GM06990 (cell line): ENCODE data around the gene KLHL25.
A peak's percentile ranks its signal among the peaks of the same experiment; 100 is the strongest.

Source experiments
- DNase-seq: peaks from one replicate; pipeline ENCODE4 v3.0.0-alpha.2; 2011; ENCODE audit not compliant: insufficient read length; ENCODE audit errors: extremely low read depth
- H3K27me3 ChIP-seq: replicated peaks from 2 replicates; pipeline ENCODE4 v1.6.0; 2011; ENCODE audit warnings: low read length; ENCODE audit not compliant: control insufficient read depth, insufficient read depth
- H3K36me3 ChIP-seq: 2 replicates; pipeline ENCODE4 v1.5.1; 2011; ENCODE audit warnings: low read length; ENCODE audit not compliant: control insufficient read depth, insufficient read depth
- H3K4me3 ChIP-seq: replicated peaks from 2 replicates; pipeline ENCODE4 v1.5.1; 2011; ENCODE audit warnings: low read depth, mild to moderate bottlenecking, control low read depth, low read length
- CTCF ChIP-seq: IDR thresholded peaks from 2 replicates; pipeline ENCODE4 v1.5.1; 2011; ENCODE audit warnings: low read length, control low read depth, mild to moderate bottlenecking, inconsistent platforms; ENCODE audit not compliant: insufficient read depth, poor library complexity, severe bottlenecking

The KLHL25 gene

GRCh38 chr15:85794598-85795336 lies at the start of gene KLHL25:
KLHL25 (minus strand) TSS chr15:85794925; CDS start chr15:85769810, 25,115 bp downstream.
- no peak for TF ChIP-seq CTCF
- H3K27me3 ChIP-seq, result no peaks in the 10 kb centered on the region
- H3K36me3 ChIP-seq, result no peaks in the 10 kb centered on the region
- DNase-seq, result peak; percentile 90
- peak within 1 kb of the TSS; percentile 76 for H3K4me3 ChIP-seq

GRCh38 chr15:85840802-85841152 lies 46.1 kb upstream of the KLHL25 start:
- H3K27me3 ChIP-seq, result no peaks in the 10 kb centered on the region
- no peaks in the 10 kb centered on the region for H3K36me3 ChIP-seq
- H3K4me3 ChIP-seq, result no peak overlapping the region
- no peak for TF ChIP-seq CTCF
- no peak for DNase-seq

- Histone ChIP-seq H3K36me3 (no peaks in the 10 kb centered on the region), H3K4me3 (peak overlapping the region; percentile 36; the same call in 1 of the 2 replicates), H3K27me3 (no peaks in the 10 kb centered on the region)
- DNase-seq, result peak; percentile 83
- peak; percentile 80 for TF ChIP-seq CTCF
Measured at GRCh38 chr15:85840079-85840801, 45.5 kb upstream of the KLHL25 start.

- Histone ChIP-seq H3K4me3 (no peak overlapping the region), H3K36me3 (no peaks in the 10 kb centered on the region), H3K27me3 (no peaks in the 10 kb centered on the region)
- no peak for DNase-seq
- TF ChIP-seq CTCF, result no peak
Measured at GRCh38 chr15:85839643-85840042, 44.9 kb upstream of the KLHL25 start.

GRCh38 chr15:85838655-85839054 lies 43.9 kb upstream of the KLHL25 start:
- no peak overlapping the region for H3K4me3 ChIP-seq
- no peak for DNase-seq
- H3K36me3 ChIP-seq, result no peaks in the 10 kb centered on the region
- H3K27me3 ChIP-seq, result no peaks in the 10 kb centered on the region
- TF ChIP-seq CTCF, result no peak
